ENCODE data around the gene UFSP2.

DNA sequence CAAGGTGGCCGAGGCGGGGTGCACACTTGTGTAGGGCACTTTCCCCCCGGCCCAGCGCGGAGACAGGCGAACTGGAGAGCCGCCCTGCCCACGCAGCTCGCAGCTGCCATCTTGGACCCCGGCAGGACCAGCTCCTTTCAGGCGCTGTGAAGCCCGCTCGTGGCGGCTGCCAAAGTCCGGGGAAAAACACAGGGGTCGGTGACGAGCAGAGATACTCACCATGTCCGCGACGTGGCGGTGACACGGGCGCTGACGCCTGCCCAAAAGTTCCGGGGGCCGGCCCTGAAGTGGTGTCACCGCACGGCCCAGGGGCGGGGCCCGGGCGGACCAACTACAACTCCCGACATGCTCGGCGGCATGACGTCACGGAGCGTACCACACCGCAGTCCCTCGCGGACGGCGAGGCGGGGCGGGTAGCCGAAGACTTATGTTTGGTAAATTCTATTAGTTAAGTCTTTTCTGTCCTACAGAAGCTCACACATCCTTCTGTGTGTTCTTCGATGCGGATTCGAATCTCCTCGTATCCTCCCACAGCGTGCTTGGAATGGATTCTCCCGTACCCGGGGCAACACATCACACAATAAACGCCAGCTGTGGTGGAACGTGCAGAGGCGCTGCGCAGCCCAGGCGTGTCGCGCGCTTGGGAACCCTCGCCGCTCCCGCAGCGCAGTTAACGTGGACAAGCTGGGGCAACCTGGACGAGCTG lies at the start of gene UFSP2:
- peak in 1 of 3 experiments; percentile 47 for TF ChIP-seq CTCF (optimal IDR thresholded peaks at IDR 0.05 in 1 of 3, IDR thresholded peaks at IDR 0.05 in 1 of 3, conservative IDR thresholded peaks at IDR 0.05 in 1 of 3; ENCODE audit: extremely low read depth in 1 of 3, insufficient read depth in 2 of 3, low read length in 3 of 3)
- TF ChIP-seq EZH2 (IDR thresholded peaks at IDR 0.05; ENCODE audit: low read length) = no peak

Data from keratinocyte (primary cell).